IPS-18a (cell line): Measurements from ENCODE around the gene NOL4L.

ENCODE experiments used
- H3K27ac ChIP-seq: one replicate; pipeline ENCODE4 v1.5.1; 2013; ENCODE audit warnings: low read length
- H3K27me3 ChIP-seq: one replicate; pipeline ENCODE4 v1.6.1; 2013; ENCODE audit warnings: mild to moderate bottlenecking, low read length; ENCODE audit not compliant: control insufficient read depth, insufficient read depth
- H3K36me3 ChIP-seq: one replicate; pipeline ENCODE4 v1.6.1; 2013; ENCODE audit warnings: low read depth, low read length; ENCODE audit not compliant: control insufficient read depth
- H3K4me1 ChIP-seq: one replicate; pipeline ENCODE4 v1.6.1; 2013; ENCODE audit warnings: low read depth, low read length; ENCODE audit not compliant: control insufficient read depth
- H3K4me3 ChIP-seq: one replicate; pipeline ENCODE4 v1.5.1; 2013; ENCODE audit warnings: low read length
- H3K9ac ChIP-seq: one replicate; pipeline ENCODE4 v1.6.1; 2013; ENCODE audit warnings: mild to moderate bottlenecking, low read length, moderate library complexity
- H3K9me3 ChIP-seq: one replicate; pipeline ENCODE4 v1.6.1; 2013; ENCODE audit warnings: low read depth, low read length; ENCODE audit not compliant: control insufficient read depth

The NOL4L gene

GRCh38 chr20:32439132-32439829, 145.9 kb downstream of the NOL4L start:
- Histone ChIP-seq H3K27ac (no peak overlapping the region), H3K9ac (no peak overlapping the region), H3K36me3 (peaks cover 7% of the 10 kb centered on the region), H3K27me3 (no peaks in the 10 kb centered on the region), H3K4me1 (no peaks in the 10 kb centered on the region), H3K9me3 (no peaks in the 10 kb centered on the region), H3K4me3 (no peak overlapping the region)

- Histone ChIP-seq H3K27ac (no peak overlapping the region), H3K27me3 (no peaks in the 10 kb centered on the region)
Measured at GRCh38 chr20:32438331-32438858, 146.7 kb downstream of the NOL4L start.

GRCh38 chr20:32437391-32438074, 147.6 kb downstream of the NOL4L start:
- peaks cover 21% of the 10 kb centered on the region for H3K36me3 ChIP-seq
- H3K9ac ChIP-seq, result no peak overlapping the region
- H3K4me1 ChIP-seq, result no peaks in the 10 kb centered on the region
- H3K27me3 ChIP-seq, result no peaks in the 10 kb centered on the region
- no peak overlapping the region for H3K4me3 ChIP-seq
- H3K9me3 ChIP-seq, result no peaks in the 10 kb centered on the region
- no peak overlapping the region for H3K27ac ChIP-seq

More at GRCh38 chr20:32438331-32438858, 146.7 kb downstream of the NOL4L start:
- Histone ChIP-seq H3K4me3 (no peak overlapping the region), H3K4me1 (no peaks in the 10 kb centered on the region), H3K36me3 (peaks cover 15% of the 10 kb centered on the region), H3K9me3 (no peaks in the 10 kb centered on the region), H3K9ac (no peak overlapping the region)

GRCh38 chr20:32436968-32437367, 148.2 kb downstream of the NOL4L start:
- Histone ChIP-seq H3K9me3 (no peaks in the 10 kb centered on the region), H3K9ac (no peak overlapping the region), H3K4me3 (no peak overlapping the region), H3K36me3 (peaks cover 21% of the 10 kb centered on the region), H3K4me1 (no peaks in the 10 kb centered on the region), H3K27ac (no peak overlapping the region), H3K27me3 (no peaks in the 10 kb centered on the region)

GRCh38 chr20:32436142-32436861, 148.8 kb downstream of the NOL4L start:
- Histone ChIP-seq H3K4me3 (no peak overlapping the region), H3K36me3 (peaks cover 21% of the 10 kb centered on the region), H3K9me3 (no peaks in the 10 kb centered on the region), H3K4me1 (no peaks in the 10 kb centered on the region), H3K27me3 (no peaks in the 10 kb centered on the region), H3K9ac (no peak overlapping the region), H3K27ac (no peak overlapping the region)

GRCh38 chr20:32435449-32436107, 149.6 kb downstream of the NOL4L start:
- Histone ChIP-seq H3K9ac (no peak overlapping the region), H3K36me3 (peaks cover 21% of the 10 kb centered on the region), H3K4me1 (no peaks in the 10 kb centered on the region), H3K27me3 (no peaks in the 10 kb centered on the region), H3K9me3 (no peaks in the 10 kb centered on the region), H3K27ac (no peak overlapping the region), H3K4me3 (no peak overlapping the region)

- H3K27ac ChIP-seq, result no peak overlapping the region
- H3K9ac ChIP-seq, result no peak overlapping the region
- H3K9me3 ChIP-seq, result no peaks in the 10 kb centered on the region
- H3K4me3 ChIP-seq, result no peak overlapping the region
- H3K4me1 ChIP-seq, result no peaks in the 10 kb centered on the region
- H3K27me3 ChIP-seq, result no peaks in the 10 kb centered on the region
- H3K36me3 ChIP-seq, result peaks cover 28% of the 10 kb centered on the region
Measured at GRCh38 chr20:32434434-32434833, 150.7 kb downstream of the NOL4L start.

- Histone ChIP-seq H3K4me1 (no peaks in the 10 kb centered on the region), H3K4me3 (no peak overlapping the region), H3K36me3 (peaks cover 35% of the 10 kb centered on the region), H3K9ac (no peak overlapping the region), H3K27ac (no peak overlapping the region), H3K9me3 (no peaks in the 10 kb centered on the region), H3K27me3 (no peaks in the 10 kb centered on the region)
Measured at GRCh38 chr20:32433311-32434021, 151.7 kb downstream of the NOL4L start.

- H3K27ac ChIP-seq, result no peak overlapping the region
- H3K4me3 ChIP-seq, result no peak overlapping the region
- no peak overlapping the region for H3K9ac ChIP-seq
- H3K36me3 ChIP-seq, result peaks cover 35% of the 10 kb centered on the region
- no peaks in the 10 kb centered on the region for H3K27me3 ChIP-seq
- H3K9me3 ChIP-seq, result no peaks in the 10 kb centered on the region
- no peaks in the 10 kb centered on the region for H3K4me1 ChIP-seq
Measured at GRCh38 chr20:32432277-32432676, 152.9 kb downstream of the NOL4L start.

GRCh38 chr20:32431457-32431856, 153.7 kb downstream of the NOL4L start:
- Histone ChIP-seq H3K4me1 (no peaks in the 10 kb centered on the region), H3K9ac (no peak overlapping the region), H3K9me3 (no peaks in the 10 kb centered on the region), H3K4me3 (no peak overlapping the region), H3K27ac (no peak overlapping the region), H3K27me3 (no peaks in the 10 kb centered on the region), H3K36me3 (peaks cover 35% of the 10 kb centered on the region)
